ENCODE measurements around the gene MPP3. TPM values are rescaled to one million over a fixed set of nuclear protein-coding genes. Genes with fewer than 3 reads are reported as not detected.
A peak's percentile ranks its signal among the peaks of the same experiment; 100 is the strongest.

Gene MPP3
- total RNA-seq, 1 donor from 2014 or later, result 35.2 TPM

- intact Hi-C loops (cut with micrococcal nuclease), result no loop called here
- DNase-seq, result no peak
- H3K36me3 ChIP-seq, result peaks cover 19% of the 10 kb centered on the region
Observed at GRCh38 chr17:43879723-43880419, 46.9 kb upstream of the MPP3 start.

DNA sequence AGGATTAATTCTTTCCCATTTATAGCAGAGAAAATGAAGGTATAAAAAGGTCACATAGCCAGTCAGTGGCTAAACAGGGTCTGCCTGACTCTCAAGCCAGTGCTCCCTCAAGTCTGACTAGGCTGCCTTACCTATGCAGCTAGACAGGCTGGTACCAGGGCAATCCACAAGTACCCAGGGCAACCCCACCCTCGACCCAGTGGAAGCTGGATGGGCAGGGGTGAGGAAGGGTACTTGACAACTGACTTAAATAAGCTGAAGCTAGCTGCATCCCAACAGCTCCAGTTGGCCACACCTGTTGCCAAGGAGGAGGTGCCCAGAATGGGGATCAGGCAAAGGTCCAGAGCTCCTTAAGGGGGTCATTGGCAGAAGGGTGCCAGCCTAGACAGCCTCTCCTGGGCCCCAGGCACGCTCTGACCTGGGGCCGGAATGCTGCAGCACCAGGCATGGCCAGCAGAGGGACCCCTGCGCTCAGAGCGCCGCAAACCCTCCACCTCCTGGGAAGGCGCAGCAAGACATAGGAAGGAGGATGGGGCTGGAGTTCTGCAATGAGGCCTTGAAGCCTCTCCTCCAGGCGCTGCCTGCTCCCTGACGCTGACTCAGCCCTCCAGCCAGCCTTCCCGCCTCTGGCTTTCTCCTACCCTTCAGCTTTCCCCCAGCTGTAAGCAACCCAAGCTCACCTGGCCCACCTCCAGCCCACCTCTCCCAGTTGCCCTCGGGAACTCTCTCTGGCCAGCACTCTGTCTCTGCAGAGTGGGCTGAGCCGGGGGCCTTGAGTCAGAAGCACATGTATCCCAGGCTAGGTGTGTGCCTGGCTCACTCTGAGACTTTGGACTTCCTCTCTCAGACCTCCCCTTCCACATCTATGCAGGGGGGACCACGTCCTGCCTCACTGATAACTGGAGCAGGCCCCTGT, 45.6 kb upstream of the MPP3 start:
- Histone ChIP-seq H3K4me3 (no peak overlapping the region), H3K36me3 (peaks cover 19% of the 10 kb centered on the region)
- intact Hi-C loops (cut with micrococcal nuclease), result no loop called here

More at GRCh38 chr17:43879723-43880419, 46.9 kb upstream of the MPP3 start:
- H3K9me3 ChIP-seq (replicated peaks), result no peaks in the 10 kb centered on the region
- TF ChIP-seq, protein P1, sequence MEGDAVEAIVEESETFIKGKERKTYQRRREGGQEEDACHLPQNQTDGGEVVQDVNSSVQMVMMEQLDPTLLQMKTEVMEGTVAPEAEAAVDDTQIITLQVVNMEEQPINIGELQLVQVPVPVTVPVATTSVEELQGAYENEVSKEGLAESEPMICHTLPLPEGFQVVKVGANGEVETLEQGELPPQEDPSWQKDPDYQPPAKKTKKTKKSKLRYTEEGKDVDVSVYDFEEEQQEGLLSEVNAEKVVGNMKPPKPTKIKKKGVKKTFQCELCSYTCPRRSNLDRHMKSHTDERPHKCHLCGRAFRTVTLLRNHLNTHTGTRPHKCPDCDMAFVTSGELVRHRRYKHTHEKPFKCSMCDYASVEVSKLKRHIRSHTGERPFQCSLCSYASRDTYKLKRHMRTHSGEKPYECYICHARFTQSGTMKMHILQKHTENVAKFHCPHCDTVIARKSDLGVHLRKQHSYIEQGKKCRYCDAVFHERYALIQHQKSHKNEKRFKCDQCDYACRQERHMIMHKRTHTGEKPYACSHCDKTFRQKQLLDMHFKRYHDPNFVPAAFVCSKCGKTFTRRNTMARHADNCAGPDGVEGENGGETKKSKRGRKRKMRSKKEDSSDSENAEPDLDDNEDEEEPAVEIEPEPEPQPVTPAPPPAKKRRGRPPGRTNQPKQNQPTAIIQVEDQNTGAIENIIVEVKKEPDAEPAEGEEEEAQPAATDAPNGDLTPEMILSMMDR (IDR thresholded peaks at IDR 0.05; ENCODE audit: borderline replicate concordance), result no peak
- no peak overlapping the region for H3K27ac ChIP-seq (replicated peaks)
- H3K27me3 ChIP-seq (ENCODE audit: low read depth), result no peaks in the 10 kb centered on the region
- peaks cover 21% of the 10 kb centered on the region for H3K4me1 ChIP-seq
- no peak overlapping the region for H3K4me3 ChIP-seq

GRCh38 chr17:43877451-43878155, 44.7 kb upstream of the MPP3 start:
- TF ChIP-seq, protein P1 (IDR thresholded peaks at IDR 0.05; ENCODE audit: borderline replicate concordance), result no peak
- Histone ChIP-seq H3K4me1 (peaks cover 35% of the 10 kb centered on the region), H3K36me3 (peaks cover 17% of the 10 kb centered on the region), H3K9me3 (replicated peaks) (no peaks in the 10 kb centered on the region), H3K4me3 (no peak overlapping the region), H3K27ac (replicated peaks) (peak overlapping the region; percentile 23), H3K27me3 (ENCODE audit: low read depth) (no peaks in the 10 kb centered on the region)
- intact Hi-C loops (cut with micrococcal nuclease), result no loop called here
- DNase-seq, result no peak

More for the DNA sequence above, 45.6 kb upstream of the MPP3 start:
- peak overlapping the region; percentile 23 for H3K27ac ChIP-seq (replicated peaks)
- H3K4me1 ChIP-seq, result peaks cover 27% of the 10 kb centered on the region
- H3K9me3 ChIP-seq (replicated peaks), result no peaks in the 10 kb centered on the region
- H3K27me3 ChIP-seq (ENCODE audit: low read depth), result no peaks in the 10 kb centered on the region
- DNase-seq, result peak; percentile 62
- TF ChIP-seq, protein P1 (IDR thresholded peaks at IDR 0.05; ENCODE audit: borderline replicate concordance), result peak; percentile 98

DNA sequence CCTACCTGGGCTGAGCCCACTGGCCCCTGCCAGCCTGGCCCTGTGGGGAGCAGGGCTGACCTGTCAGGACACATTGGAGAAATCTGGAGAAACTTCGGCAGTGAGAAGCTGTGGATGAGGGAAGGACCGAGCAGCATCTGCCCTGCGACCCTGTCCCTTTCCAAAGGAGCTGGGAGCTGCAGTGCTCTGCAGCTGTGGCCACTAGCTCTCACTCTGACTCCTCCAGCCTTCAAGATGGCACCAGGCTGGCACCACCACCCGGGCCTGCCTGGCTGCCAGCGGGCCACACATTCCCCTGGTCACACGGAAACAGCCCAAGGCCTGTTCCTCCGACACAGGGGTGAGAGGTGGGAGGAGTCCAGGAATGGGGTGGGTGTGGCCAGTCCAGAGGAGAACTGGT, 44.1 kb upstream of the MPP3 start:
- H3K27me3 ChIP-seq (ENCODE audit: low read depth), result no peaks in the 10 kb centered on the region
- no peaks in the 10 kb centered on the region for H3K9me3 ChIP-seq (replicated peaks)
- peaks cover 41% of the 10 kb centered on the region for H3K4me1 ChIP-seq
- peak overlapping the region; percentile 23 for H3K27ac ChIP-seq (replicated peaks)
- intact Hi-C loops (cut with micrococcal nuclease), result no loop called here
- TF ChIP-seq, protein P1 (IDR thresholded peaks at IDR 0.05; ENCODE audit: borderline replicate concordance), result no peak
- H3K4me3 ChIP-seq, result no peak overlapping the region
- H3K36me3 ChIP-seq, result peaks cover 11% of the 10 kb centered on the region
- no peak for DNase-seq

- Histone ChIP-seq H3K4me3 (no peak overlapping the region), H3K9me3 (replicated peaks) (no peaks in the 10 kb centered on the region), H3K36me3 (no peaks in the 10 kb centered on the region), H3K27me3 (ENCODE audit: low read depth) (no peaks in the 10 kb centered on the region), H3K4me1 (peaks cover 45% of the 10 kb centered on the region), H3K27ac (replicated peaks) (peak overlapping the region; percentile 89)
- TF ChIP-seq, protein P1 (IDR thresholded peaks at IDR 0.05; ENCODE audit: borderline replicate concordance), result no peak
- no peak for DNase-seq
- intact Hi-C loops (cut with micrococcal nuclease), result no loop called here
Observed at GRCh38 chr17:43875476-43876147, 42.7 kb upstream of the MPP3 start.

All from left ventricle myocardium inferior (tissue), 1 donor.